NCI-H1092 treated with DMSO at 0.1 percent for 48 hours (cell line): ENCODE results near the gene IL4R.
"Not testable (repeated sequence)": the region's sequence is repeated elsewhere in the genome, so short reads cannot be mapped to it uniquely, and the experiment has no call there.

Experiments
- DNase-seq: peaks from one replicate; lab custom pipeline; 2025; lab: John Stamatoyannopoulos, UW

Gene IL4R

DNA sequence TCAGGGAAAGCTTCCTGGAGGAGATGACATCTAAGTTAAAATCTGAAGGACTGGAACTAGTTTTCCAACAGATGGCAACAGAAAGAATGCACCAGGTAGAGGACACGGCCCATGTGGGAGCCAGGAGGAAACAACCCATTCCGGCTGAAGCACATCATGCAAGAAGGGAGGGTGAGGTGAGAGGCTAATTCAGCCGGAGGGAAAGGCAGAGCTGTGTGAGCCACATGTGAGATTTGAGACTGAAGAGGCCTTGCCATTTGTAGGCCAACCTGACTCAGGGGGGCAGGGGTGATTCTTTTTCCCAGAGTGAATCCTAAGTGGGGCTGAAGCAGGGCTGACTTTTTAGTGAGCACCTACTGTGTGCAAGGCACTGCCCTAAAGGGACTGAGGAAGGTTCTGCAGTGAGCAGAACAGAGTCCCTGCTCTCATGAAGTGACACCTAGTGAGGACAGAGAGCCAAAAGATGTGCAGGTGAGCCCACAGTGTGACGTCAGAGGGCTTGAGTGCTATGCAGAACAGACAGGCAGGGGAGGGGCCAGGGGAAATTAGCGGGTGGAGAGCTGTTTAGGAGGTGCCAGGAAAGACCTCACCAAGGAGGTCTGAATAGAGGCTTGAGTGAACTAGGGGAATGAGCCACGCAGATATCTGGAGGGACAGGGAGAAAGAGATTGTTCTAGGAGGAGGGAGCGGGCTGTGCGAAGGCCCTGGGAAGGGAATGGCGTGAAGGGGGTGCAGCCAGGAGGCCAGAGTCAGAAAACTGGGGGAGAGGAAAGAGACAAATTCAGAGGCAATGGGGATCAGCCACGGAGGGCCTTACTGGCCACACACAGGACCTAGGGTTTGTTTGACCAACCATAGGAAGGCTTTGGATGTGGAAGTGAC lies 68.4 kb downstream of the IL4R start:
- DNase-seq, result no peak

GRCh38 chr16:27383556-27384243 lies 69.9 kb downstream of the IL4R start:
- no peak for DNase-seq

- no peak for DNase-seq
Measured at GRCh38 chr16:27384425-27384824, 70.7 kb downstream of the IL4R start.

DNA sequence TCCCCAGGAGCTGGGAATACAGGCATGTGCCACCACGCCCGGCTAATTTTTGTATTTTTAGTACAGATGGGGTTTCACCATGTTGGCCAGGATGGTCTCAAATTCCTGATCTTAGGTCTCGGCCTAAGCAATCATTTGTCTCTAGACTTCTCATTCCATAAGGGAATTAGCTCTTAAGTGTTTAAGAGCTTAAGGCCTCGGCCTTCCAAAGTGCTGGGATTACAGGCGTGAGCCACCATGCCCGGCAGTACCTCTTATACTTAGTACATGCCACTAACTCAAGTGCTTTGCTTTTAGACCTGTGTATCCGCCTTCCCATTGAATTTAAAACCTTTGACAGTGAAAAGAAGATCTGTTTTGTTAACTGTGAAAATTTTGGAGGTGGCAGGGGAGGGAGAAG lies 71.6 kb downstream of the IL4R start:
- no peak for DNase-seq

GRCh38 chr16:27386674-27387073 lies 72.9 kb downstream of the IL4R start:
- no peak for DNase-seq

- no peak for DNase-seq
Measured at GRCh38 chr16:27387724-27388123, 74.0 kb downstream of the IL4R start.

DNA sequence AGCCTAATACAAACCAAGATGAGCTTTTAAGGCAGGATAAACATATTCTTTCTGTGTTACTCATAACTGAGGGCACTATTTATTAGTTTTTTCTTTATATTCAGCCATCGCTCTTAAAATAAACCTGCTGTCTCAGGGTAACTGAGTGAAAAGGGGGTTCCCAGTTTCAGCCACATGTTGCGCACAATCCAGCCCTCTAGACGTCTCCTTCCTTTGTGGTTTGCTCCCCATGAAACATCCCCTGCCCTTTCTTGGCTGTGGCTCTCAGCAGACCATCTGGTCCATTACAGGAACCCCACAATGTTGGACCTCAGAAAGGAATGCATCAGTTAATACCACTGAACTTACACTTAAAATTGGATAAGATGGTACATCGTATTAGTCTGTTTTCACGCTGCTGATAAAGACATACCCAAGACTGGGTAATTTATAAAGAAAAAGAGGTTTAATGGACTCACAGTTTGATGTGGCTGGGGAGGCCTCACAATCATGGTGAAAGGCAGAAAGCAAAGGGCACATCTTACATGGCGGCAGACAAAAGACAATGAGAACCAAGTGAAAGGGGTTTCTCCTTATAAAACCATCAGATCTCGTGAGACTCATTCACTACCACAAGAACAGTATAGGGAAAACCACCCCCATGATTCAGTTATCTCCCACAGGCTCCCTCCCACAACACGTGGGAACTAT lies 75.6 kb downstream of the IL4R start:
- DNase-seq, result no peak

DNA sequence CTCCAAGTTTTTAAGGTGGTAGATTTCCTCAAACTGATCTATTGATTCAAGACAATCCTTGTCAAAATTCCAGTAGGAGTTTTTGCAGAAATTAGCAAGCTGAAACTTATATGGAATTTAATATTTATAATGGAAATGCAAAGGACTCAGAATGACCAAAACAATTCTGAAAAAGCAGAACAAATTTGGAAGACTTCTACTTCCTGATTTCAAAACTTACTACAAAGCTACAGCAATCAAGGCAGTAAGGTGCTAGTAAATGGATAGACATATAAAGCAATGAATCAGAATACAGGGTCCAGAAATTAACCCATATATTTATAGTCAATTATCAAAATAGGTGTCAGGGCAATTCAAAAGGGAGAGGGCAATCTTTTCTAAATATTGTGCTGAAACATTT lies 76.4 kb downstream of the IL4R start:
- no peak for DNase-seq

DNA sequence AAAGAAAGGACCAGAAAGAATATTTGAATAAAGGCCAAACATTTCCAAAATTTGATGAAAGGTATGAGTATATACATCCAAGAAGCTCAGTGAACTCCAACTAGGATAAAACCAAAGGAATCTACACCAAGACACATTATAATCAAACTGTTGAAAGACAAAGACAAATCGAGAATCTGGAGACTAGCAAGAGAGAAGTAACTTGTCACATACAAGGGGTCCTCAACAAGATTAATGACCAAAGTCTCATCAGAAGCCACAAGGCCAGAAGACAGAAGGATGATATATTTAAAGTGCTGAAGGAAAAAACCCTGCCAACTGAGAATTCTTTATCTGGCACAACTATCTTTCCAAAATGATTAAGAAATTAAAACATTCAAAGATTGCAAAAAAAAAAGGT lies 78.9 kb downstream of the IL4R start:
- no peak for DNase-seq

DNA sequence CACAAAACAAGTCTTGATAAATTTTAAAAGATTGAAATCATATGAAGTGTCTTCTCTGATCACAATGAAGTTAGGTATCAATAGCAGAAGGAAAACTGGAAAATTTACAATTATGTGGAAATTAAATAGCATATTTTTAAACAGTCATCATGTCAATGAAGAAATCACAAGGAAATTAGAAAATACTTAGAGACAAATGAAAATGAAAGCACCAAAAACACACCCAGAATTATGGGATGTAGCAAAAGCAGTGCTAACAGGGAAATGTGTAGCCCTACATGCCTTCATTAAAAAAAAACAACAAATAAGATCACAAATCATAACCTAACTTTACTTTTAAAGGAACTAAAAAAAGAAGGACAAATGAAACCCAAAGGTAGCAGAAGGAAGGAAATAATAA lies 80.7 kb downstream of the IL4R start:
- DNase-seq, result no peak

- DNase-seq, result not testable (repeated sequence)
Measured at GRCh38 chr16:27398341-27398893, 84.6 kb downstream of the IL4R start.

DNA sequence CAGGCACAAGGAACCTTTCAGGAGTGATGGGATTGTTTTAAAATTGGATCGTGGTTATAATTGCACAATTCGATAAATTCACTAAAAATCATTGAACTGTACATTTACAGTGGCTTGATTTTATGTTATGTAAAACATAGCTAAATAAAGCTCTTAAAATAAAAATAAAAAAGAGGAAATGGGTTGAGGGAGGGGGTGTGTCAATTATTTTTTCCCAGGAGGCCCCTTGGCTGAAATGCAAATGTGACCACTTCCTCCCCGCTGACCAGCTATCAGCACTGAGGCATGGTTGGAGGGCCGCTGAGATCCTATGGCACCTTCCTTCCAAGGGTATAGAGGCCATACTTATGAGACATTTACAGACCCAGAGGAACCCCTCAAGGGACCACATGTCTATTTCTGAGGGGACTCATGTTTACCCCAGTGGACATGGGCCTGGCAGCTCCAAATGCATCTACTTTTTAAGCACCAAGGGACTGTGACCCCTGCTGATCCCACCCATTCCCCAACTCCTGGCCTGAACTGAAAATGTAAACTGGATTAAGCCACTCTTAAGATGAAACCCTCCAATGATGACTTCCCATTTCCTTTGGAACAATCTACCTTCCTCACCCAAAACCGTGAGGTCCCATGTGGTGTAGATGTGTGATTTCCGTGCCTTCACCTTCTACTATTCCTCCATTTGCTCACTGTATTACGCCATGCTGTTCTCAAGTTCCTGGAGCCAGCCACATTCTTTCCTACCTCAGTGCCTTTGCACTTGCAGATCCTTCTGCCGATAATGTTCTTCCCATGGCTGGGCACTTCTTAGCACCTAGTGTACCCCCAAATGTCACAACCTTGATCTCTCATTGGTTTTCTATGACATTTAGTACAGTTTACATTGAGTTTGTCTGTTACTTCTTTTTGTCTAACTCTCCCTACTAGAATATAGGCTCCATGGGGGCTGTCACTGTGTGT lies 85.4 kb downstream of the IL4R start:
- no peak for DNase-seq

GRCh38 chr16:27399969-27400368 lies 86.2 kb downstream of the IL4R start:
- no peak for DNase-seq

GRCh38 chr16:27400751-27401620 lies 87.2 kb downstream of the IL4R start:
- DNase-seq, result no peak

DNA sequence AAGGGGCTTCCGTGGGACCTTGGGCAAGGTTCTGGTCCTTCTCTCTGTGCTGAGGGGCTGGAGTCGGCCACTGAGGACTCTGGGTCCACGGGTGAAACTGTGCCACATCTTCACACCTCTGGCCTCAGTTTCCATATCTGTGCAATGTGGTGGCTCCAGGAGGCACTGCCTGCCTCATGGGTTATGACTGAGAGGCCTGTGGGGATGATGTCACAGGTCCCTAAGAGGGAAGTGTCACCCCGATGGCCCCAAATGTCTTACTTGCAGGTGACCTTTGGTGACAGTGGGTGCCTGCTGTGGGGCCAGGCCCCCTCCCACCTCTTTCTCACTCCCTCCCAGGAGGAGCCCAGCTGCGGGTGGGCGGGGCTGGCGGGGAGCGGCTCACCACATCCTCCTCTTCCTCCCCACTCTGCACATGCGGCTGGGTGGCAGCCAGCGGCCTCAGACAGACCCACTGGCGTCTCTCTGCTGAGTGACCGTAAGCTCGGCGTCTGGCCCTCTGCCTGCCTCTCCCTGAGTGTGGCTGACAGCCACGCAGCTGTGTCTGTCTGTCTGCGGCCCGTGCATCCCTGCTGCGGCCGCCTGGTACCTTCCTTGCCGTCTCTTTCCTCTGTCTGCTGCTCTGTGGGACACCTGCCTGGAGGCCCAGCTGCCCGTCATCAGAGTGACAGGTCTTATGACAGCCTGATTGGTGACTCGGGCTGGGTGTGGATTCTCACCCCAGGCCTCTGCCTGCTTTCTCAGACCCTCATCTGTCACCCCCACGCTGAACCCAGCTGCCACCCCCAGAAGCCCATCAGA lies 88.2 kb downstream of the IL4R start, which contains the start of gene IL21R:
Gene IL21R, plus strand, starts transcription at position 407 of the 801 bp plus-strand sequence. CDS start 27,898 bp downstream, outside the sequence.
- DNase-seq, result no peak

- no peak for DNase-seq
Measured at GRCh38 chr16:27402569-27402963, 88.8 kb downstream of the IL4R start.

DNA sequence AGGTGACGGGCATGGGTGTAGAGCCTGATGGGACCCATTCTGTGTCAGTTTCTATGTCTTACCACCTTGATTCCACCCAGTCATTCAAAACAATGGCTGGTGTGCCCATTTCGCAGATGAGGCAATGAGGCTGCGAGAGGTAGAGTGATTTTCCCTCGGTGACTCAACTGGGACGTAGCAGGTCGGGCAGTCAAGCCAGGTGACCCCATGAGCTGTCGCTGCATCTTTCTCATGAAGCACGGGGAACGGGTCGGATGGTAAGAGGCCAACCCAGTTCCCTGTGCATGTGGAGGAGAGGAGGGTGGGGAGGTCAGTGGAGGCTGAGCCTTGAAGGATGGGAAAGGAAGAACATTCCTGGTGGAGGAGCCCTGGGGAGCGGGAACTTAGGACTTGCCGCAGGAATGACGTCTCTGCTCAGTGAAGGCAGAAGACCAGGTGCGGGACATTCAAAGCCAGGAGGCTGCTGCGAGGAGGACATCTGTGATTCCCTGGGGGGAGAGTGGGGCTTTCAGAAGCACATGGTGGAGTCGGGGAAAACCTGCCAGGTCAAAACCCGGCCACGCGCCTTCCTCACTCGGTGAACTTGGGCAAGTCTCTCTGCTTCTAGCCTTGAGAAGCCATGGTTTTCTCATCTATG lies 89.3 kb downstream of the IL4R start:
- no peak for DNase-seq

DNA sequence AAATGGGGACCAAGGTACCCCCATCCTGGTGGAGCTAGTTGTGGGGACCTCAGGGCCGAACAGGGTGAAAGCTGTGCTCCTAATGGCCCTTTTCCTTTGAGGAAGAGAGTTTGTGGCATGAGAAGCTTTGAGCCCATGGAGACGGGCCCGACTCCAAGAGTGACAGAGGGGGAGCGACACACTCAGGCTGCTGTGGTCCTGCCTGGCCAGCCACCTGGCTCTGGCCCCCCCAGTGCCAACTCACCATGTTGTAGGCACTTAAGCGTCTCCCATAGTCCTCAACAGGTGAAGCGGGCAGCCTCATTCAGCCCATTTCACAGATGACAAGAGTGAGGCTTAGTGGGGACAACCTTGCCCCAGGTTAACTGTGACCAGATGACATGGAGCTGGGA lies 89.8 kb downstream of the IL4R start:
- DNase-seq, result no peak
